SK-MEL-5 (cell line): Measurements from ENCODE around the gene KCNS1. TPM values are rescaled to one million over a fixed set of nuclear protein-coding genes. Genes with fewer than 3 reads are reported as not detected.
"Not testable (repeated sequence)": the region's sequence is repeated elsewhere in the genome, so short reads cannot be mapped to it uniquely, and the experiment has no call there.

ENCODE experiments used
- DNase-seq: peaks from one replicate; pipeline ENCODE4 v3.0.0-alpha.2; 2016; ENCODE audit warnings: low read depth, low spot score
- in situ Hi-C: cut with HindIII; loops from 2 replicates; pipeline ENCODE4 v1.10.0; 2016; ENCODE audit warnings: low sequenced_read_pairs, high pct_unique_total_duplicates, low pct_unique_long_range_greater_than_20kb
- polyA plus RNA-seq, 2 experiments: library from polyadenylated mRNA; depleted of rRNA; stranded (reverse); fragments of >200 nt; gene quantifications; 2 replicates each; pipeline ENCODE4 v1.2.3, GENCODE V29; 2015
- total RNA-seq: library from RNA; depleted of rRNA; stranded (reverse); fragments of >200 nt; shearing (Covaris generic); gene quantifications from 2 replicates; pipeline ENCODE4 v1.2.3, GENCODE V29; 2014; rRNA removed

KCNS1 gene
- total RNA-seq = 1.1 and 1.7 TPM in 2 replicates
- 6.6 and 7.6 TPM in 2 replicates for polyA plus RNA-seq (2015; cell fraction: cytosol; rRNA removed)
- polyA plus RNA-seq (2015; cell fraction: nucleus; rRNA removed) = 0.72 and 2.3 TPM in 2 replicates

DNA sequence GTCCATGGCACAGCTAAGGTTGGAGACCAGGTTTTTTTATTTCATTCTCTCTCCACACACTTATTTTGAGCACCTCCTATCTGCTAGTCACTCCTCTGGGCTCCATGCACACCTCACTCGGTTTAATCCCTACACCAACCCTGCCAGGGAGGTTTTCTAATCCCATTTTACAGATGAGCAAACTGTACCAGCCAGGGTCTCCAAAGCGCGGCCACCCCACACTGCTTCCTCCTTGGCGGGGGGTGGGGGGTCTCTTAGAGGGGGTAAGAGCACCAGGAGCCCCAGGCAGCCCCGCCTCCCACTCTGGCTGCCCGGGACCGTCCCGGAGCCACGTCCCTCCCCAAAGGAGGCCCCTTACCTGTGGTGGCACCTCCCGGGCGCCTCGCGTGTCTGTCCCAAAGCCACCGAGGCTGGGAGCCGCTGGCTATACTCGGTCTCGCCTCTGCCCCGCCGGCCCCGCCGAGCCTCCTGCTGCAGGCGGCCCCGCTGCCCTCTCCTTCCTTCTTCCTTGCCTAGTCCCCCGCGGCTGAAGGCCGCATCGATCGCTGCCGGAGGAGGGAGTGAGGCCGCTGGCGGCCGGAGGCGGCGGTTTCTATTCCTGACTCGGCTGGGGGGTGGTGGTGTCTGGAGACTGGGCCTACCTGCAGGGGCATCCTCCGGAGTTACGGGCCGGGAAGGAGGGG, at the start of gene KCNS1:
TSS of gene KCNS1 (minus strand) at position 565 of the 683 bp plus-strand sequence. CDS start 1,891 bp downstream, outside the sequence.
- in situ Hi-C loops = no loop called here
- DNase-seq = no peak

GRCh38 chr20:45149062-45149461, 48.1 kb upstream of the KCNS1 start:
- in situ Hi-C loops = no loop called here
- no peak for DNase-seq

DNA sequence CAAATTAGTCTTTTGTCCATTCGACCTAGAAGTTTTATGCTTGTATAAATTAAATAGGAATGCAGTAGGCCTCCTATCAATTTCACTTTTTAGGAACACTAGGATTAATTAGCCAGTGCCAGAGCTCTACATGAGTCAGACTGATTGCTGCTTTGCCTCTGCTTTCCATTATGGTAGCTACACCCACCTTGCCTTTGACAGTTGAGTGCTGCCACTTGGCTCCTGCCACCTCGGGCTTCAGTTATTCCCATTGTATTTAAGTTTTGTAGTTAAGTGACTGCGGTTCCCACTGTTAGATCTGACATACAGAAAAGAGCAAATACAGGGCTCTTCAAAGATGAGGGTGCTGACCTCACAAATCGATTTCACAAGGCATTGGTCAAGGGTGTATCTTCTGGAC, 39.9 kb upstream of the KCNS1 start:
- in situ Hi-C loops = no loop called here
- no peak for DNase-seq

- in situ Hi-C loops = not testable (repeated sequence)
Observed at GRCh38 chr20:45139733-45140375, 38.9 kb upstream of the KCNS1 start.

GRCh38 chr20:45138561-45139300, 37.8 kb upstream of the KCNS1 start:
- peak; percentile 62 for DNase-seq
- in situ Hi-C loops = no loop called here

More at GRCh38 chr20:45139733-45140375, 38.9 kb upstream of the KCNS1 start:
- not testable (repeated sequence) for DNase-seq

GRCh38 chr20:45136911-45137310, 36.0 kb upstream of the KCNS1 start:
- in situ Hi-C loops = no loop called here
- DNase-seq = no peak

DNA sequence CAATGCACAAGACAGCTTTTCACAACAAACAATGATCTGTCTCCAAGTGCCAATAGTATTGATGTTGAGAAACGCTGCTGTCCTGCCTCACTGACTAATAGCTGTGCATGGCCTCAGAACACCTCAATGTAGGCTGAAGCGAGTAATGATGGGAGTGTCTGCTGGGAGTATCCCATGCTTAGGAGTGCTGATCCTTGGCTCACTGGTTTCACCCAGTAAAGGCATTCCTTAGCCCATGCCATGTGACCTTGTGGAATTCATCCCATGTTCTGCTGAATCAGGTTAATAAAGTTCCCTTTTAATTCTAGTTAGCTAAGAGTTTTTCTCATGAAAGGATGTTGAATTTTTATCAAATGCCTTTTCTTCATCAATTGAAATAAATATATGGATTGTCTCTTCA, 27.2 kb upstream of the KCNS1 start:
- DNase-seq = no peak
- in situ Hi-C loops = no loop called here

DNA sequence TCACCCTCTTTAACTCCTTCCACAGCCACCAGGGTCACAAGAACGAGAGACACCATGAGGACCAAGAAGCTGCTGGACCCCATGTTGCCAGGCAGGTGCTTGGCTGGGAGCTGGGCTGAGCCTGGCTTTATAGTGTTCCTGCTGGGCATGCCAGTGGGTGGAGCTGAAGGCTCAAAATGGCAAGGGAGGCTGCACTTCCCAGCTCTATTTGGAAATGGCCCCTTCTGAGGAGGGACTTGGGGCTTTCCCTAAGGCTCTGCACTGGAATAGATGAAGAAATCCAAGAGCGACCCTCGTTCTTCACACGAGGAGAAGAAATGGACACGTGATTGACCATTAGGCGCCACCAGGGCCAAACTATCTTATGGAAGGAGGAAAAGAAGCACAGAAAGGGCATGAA, 23.4 kb upstream of the KCNS1 start, which contains the start of gene WFDC12:
TSS of gene WFDC12 (minus strand) at position 101 of the 400 bp plus-strand sequence. CDS start at position 83, 18 bp downstream.
- DNase-seq = no peak
- in situ Hi-C loops = no loop called here

- in situ Hi-C loops = no loop called here
Observed at GRCh38 chr20:45121388-45121787, 20.5 kb upstream of the KCNS1 start.

DNA sequence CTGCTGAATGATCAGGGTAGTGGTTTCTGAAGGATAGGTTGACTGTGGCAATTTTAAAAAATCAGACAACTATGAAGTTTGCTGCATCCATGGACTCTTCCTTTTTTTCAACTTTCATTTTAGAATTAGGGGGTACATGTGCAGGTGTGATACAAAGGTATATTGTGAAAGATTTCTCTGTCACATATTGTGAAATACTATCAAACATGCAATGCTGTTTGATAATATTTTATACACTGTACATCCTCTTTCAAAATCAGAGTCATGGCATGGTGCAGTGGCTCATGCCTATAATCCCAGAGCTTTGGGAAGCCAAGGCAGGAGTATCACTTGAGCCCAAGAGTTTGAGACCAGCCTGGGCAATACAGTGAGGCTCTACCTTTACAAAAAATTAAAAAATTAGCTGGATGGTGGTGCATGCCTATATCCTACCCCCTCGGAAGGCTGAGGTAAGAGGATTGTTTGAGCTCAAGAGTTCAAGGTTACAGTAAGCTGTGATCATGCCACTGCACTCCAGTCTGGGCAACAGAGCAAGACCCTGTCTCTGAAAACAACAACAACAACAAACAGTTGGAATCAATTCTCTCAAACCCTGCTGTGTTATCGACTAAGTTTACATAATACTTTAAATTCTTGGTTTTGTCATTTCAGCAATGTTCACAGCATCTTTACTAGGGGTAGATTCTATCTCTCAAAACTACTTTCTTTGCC, 18.8 kb upstream of the KCNS1 start:
- DNase-seq = no peak
- in situ Hi-C loops = no loop called here

More at GRCh38 chr20:45121388-45121787, 20.5 kb upstream of the KCNS1 start:
- no peak for DNase-seq

- in situ Hi-C loops = no loop called here
- DNase-seq = no peak
Observed at GRCh38 chr20:45118028-45118427, 17.1 kb upstream of the KCNS1 start.

DNA sequence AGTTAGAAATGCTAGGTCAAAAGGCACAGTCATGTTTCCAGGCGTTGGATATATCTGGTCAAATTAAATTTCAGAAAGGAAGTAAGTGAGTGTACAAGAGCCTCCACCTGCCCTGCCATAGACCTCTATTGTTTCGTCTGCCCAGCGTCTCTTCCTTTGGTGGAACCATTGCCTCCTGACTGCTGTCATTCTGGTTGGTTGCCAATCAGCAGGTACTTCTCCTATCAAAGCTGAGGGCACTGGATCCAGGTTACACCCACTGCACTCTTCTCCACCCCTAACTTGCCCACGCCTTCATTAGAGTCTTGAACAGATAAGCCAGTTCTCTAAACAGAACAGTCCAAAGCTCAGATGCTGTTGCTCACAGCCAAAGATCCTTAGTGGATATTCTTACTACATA, 16.7 kb upstream of the KCNS1 start:
- DNase-seq = no peak
- in situ Hi-C loops = no loop called here

- no peak for DNase-seq
- in situ Hi-C loops = no loop called here
Observed at GRCh38 chr20:45115829-45116228, 14.9 kb upstream of the KCNS1 start.

DNA sequence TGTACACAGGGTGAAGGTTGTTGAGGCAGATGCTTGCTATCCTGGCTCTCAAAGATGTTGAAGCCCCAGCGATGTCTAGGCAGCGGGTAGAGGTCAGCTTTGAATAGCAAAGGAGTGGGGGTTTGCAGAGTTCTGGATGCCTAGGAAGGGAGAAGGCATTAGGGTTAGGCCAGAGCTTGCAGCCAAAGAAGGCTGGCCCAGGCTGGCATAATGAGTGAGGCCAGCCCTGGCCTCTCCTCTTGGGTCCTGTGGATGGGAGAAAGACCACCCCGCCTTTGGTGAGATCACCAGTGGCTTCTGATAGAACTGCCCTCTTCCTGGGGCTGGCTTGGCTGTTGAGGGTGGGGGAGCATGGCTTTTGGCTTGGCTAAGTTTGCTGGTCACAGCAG, 14.5 kb upstream of the KCNS1 start:
- in situ Hi-C loops = no loop called here
- no peak for DNase-seq

DNA sequence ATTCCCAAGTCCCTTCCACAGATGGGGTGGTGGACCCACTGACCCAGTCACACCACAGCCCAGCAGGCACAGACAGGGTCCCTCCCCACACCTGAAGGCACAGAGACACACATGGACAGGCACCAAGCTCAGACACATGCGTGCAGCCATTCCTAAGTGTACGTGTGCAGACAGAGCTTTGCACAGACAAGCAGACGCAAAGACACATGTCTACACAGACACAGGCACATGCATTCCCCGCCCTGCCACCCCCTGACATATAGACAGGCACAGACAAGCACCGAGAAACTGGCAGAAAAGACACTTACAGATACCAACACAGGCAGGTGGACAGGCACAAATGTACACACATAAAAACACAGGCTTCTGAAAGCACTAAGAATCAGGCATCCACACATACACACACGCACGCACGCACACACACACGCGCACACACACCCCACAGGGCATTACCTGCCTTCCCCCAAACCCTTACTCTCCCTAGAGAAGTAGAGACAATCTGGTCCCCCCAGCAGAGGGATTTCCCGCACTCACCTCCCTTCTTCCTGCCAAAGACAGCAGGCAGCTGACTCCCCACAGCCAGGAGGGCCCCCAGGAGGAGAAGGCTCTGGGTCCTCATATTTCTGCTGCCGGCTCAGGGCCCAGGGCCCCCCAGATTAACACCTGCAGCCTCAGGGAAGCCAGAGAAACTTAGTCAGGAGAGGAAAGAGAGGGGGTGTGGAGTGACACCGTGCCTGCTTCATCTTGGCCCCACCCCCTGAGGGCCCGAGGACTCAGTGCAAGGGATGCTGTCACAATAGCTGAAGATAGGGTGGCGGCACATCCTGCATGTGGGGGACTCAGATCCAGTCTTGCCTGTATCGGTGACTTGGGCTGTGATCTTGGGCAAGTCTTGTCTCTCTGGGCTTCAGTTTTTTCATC, 13.8 kb upstream of the KCNS1 start, which contains the start of gene WFDC5:
TSS of gene WFDC5 (minus strand) at position 710 of the 921 bp plus-strand sequence. CDS start at position 619, 91 bp downstream.
- DNase-seq = no peak
- in situ Hi-C loops = no loop called here

- DNase-seq = no peak
- in situ Hi-C loops = no loop called here
Observed at GRCh38 chr20:45113865-45114264, 12.9 kb upstream of the KCNS1 start.

DNA sequence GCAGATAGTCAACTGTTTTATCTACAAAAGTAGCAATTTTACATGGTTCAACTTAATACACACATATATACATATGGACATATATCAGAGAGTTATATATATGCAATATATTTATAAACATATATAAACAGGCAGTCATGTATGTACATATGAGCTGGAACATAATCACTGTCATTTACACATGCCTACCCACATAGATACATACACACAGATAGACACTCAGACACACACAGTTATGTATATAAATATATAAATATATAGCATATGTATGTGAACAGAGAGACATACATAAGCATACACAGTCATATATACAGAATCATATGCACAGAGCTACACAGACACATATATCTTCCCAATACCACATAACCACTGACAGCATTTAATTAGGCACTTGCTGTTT, 11.8 kb upstream of the KCNS1 start:
- in situ Hi-C loops = no loop called here

More for the DNA sequence above, 11.8 kb upstream of the KCNS1 start:
- DNase-seq = no peak
